ENCODE data around the gene ACSF3.

ACSF3 gene

GRCh38 chr16:89052890-89053724 lies 40.5 kb upstream of the ACSF3 start:
- TF ChIP-seq CTCF (IDR thresholded peaks at IDR 0.05) = no peak

GRCh38 chr16:89053725-89054029 lies 40.0 kb upstream of the ACSF3 start:
- no peak for TF ChIP-seq CTCF (IDR thresholded peaks at IDR 0.05)

GRCh38 chr16:89054261-89054661 lies 39.4 kb upstream of the ACSF3 start:
- TF ChIP-seq CTCF (IDR thresholded peaks at IDR 0.05) = no peak

GRCh38 chr16:89054714-89055113 lies 38.9 kb upstream of the ACSF3 start:
- no peak for TF ChIP-seq CTCF (IDR thresholded peaks at IDR 0.05)

- TF ChIP-seq CTCF (IDR thresholded peaks at IDR 0.05) = no peak
These were observed 38.3 kb upstream of the ACSF3 start for GRCh38 chr16:89055313-89055712.

GRCh38 chr16:89055894-89056555 lies 37.6 kb upstream of the ACSF3 start:
- TF ChIP-seq CTCF (IDR thresholded peaks at IDR 0.05) = no peak

- TF ChIP-seq CTCF (IDR thresholded peaks at IDR 0.05) = no peak
These were observed 37.1 kb upstream of the ACSF3 start for GRCh38 chr16:89056592-89056991.

Data from LNCAP (cell line).